Brain microvascular endothelial cell (primary cell): ENCODE results near the gene ITIH5.

Source experiments
- DNase-seq: peaks from one replicate; pipeline ENCODE4 v3.0.0-alpha.2; 2020
- H3K27ac ChIP-seq: fragments of 250-450 bp; sonication (Bioruptor Pico); 2 replicates; pipeline ENCODE4 v1.5.1; 2020; ENCODE audit warnings: mild to moderate bottlenecking, moderate library complexity
- H3K27me3 ChIP-seq: fragments of 250-450 bp; sonication (Bioruptor Pico); replicated peaks from 2 replicates; pipeline ENCODE4 v1.5.1; 2020; ENCODE audit warnings: mild to moderate bottlenecking
- H3K36me3 ChIP-seq: fragments of 250-450 bp; sonication (Bioruptor Pico); replicated peaks from 2 replicates; pipeline ENCODE4 v1.5.1; 2020; ENCODE audit warnings: mild to moderate bottlenecking
- H3K4me3 ChIP-seq: 2 replicates; pipeline ENCODE4 v1.5.1; 2011; ENCODE audit warnings: low read depth, mild to moderate bottlenecking, control low read depth, low read length, moderate library complexity
- in situ Hi-C: cut with HindIII; loops from 2 replicates; pipeline ENCODE4 v1.10.0; 2017; ENCODE audit warnings: low sequenced_read_pairs, low pct_ligation_motif_present
- TF ChIP-seq, protein P1 (sequence below): IDR thresholded peaks from 2 replicates; pipeline ENCODE4 v1.5.1; 2011; ENCODE audit warnings: low read depth, mild to moderate bottlenecking, moderate library complexity, low read length, control low read depth, inconsistent platforms; ENCODE audit errors: missing control alignments

The ITIH5 gene

DNA sequence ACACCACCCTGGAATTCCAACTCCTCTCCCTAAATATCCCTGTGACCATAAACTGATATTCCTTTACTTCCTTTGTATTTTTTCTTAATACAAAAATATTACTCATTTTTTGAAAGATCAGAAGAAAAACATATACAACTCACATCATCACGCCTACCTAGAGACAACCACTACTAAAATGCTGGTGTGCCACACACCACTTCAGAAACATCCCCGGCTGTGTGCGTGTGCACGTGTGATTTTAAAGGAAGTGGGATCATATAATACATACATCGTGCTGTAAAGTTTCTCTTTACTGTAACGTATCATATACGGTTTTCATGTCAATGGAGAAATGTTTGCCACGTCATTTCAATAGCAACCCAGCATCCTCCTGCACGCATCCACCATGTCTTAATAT lies 76.5 kb downstream of the ITIH5 start:
- no peak for DNase-seq
- H3K27me3 ChIP-seq: no peaks in the 10 kb centered on the region
- TF ChIP-seq, protein P1, sequence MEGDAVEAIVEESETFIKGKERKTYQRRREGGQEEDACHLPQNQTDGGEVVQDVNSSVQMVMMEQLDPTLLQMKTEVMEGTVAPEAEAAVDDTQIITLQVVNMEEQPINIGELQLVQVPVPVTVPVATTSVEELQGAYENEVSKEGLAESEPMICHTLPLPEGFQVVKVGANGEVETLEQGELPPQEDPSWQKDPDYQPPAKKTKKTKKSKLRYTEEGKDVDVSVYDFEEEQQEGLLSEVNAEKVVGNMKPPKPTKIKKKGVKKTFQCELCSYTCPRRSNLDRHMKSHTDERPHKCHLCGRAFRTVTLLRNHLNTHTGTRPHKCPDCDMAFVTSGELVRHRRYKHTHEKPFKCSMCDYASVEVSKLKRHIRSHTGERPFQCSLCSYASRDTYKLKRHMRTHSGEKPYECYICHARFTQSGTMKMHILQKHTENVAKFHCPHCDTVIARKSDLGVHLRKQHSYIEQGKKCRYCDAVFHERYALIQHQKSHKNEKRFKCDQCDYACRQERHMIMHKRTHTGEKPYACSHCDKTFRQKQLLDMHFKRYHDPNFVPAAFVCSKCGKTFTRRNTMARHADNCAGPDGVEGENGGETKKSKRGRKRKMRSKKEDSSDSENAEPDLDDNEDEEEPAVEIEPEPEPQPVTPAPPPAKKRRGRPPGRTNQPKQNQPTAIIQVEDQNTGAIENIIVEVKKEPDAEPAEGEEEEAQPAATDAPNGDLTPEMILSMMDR: no peak
- H3K36me3 ChIP-seq: no peaks in the 10 kb centered on the region
- no peak overlapping the region for H3K4me3 ChIP-seq
- H3K27ac ChIP-seq: no peak overlapping the region
- in situ Hi-C loops: no loop called here

DNA sequence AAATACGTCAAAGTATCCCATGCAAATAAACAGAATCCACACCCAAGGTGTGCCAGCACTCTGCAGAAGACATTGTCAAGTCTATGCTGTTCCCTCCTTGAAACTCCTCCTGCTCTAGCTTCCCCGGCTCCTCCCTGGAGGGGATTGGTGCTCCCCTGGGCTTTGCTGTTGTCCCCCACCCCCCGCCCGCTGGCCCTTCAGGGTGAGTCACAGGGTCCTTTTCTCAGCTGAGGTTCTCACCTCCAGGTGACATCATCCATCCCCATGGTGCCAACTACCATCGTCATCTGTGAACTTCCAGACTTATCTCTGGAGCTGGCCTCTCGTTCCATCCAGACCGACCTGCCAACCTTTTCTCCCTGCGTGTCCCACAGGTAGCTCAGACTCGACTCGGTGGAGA lies 77.0 kb downstream of the ITIH5 start:
- in situ Hi-C loops: no loop called here
- no peak overlapping the region for H3K27ac ChIP-seq
- no peaks in the 10 kb centered on the region for H3K36me3 ChIP-seq
- TF ChIP-seq, protein P1: no peak
- DNase-seq: no peak
- no peak overlapping the region for H3K4me3 ChIP-seq
- no peaks in the 10 kb centered on the region for H3K27me3 ChIP-seq

DNA sequence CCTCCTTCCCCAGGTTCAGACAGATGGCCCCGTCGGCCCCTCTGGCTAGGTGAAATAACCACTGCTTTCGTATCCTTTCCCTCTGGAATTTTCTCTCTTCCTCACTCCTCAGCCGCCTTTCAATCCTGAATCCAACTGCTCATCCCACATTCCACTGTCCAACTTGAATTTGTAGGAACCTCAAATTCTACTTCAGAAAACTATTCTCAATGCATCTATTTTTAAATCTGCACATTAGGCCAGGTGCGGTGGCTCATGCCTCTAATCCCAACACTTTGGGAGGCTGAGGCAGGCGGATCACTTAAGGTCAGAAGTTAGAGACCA lies 78.9 kb downstream of the ITIH5 start:
- in situ Hi-C loops: no loop called here
- no peak overlapping the region for H3K27ac ChIP-seq

DNA sequence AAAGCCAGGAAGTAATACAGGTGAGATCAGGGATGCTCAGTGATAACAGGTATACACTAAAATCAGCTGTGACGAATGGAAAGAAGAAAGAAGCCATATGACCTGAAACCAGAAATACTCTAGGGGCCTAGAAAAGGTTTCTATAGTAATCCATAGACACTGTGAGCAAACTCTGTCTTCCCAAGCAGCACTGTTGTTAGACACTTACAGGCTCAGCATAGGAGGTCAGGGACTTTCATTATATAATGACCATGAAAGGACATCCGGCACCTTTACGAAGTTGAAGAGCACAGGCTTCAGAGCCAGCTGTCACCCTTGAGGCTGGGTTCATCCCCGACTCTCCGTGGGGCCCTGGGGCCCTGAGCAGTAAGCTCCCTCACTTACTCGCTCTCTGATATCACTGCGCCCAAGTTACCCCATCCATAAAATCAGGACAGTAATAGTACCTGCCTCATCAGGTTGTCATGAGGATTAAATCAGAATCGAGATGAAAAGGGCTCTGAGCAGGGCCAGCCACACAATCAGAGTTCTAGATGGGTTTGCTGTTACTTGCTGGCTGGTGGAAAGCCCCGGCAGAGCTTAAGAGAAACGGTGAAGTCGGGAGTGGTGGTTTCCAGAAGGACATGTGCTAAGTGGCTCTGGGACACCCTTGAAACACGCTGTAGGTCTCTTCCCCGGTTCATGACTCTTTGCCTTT lies 79.5 kb downstream of the ITIH5 start:
- in situ Hi-C loops: no loop called here
- no peak overlapping the region for H3K4me3 ChIP-seq

More for the DNA sequence above, 78.9 kb downstream of the ITIH5 start:
- TF ChIP-seq, protein P1: no peak
- H3K27me3 ChIP-seq: no peaks in the 10 kb centered on the region
- no peaks in the 10 kb centered on the region for H3K36me3 ChIP-seq
- DNase-seq: no peak
- no peak overlapping the region for H3K4me3 ChIP-seq

DNA sequence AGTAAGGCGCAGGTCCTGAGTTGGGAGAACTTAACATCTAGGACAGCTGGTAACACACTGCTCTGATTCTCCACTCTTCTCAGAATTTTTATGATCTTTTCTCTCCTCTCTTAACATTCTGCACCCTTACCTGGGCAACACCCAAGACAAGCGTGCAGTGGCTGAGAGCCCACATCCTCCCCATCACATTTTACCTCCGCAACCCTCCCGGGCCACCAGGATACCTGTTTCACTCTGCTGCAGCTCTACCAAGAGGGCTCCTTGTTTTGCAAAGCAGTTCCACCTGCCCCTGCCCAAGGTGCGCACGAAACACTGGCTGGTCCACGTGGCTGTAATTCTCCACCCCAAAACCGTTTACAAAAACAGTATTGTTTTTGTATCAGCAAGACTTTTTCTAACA lies 81.5 kb downstream of the ITIH5 start:
- Histone ChIP-seq H3K36me3 (no peaks in the 10 kb centered on the region), H3K27ac (no peak overlapping the region), H3K4me3 (no peak overlapping the region), H3K27me3 (no peaks in the 10 kb centered on the region)
- DNase-seq: no peak
- in situ Hi-C loops: no loop called here
- TF ChIP-seq, protein P1: no peak

More for the DNA sequence above, 79.5 kb downstream of the ITIH5 start:
- Histone ChIP-seq H3K27ac (no peak overlapping the region), H3K36me3 (no peaks in the 10 kb centered on the region), H3K27me3 (no peaks in the 10 kb centered on the region)
- no peak for DNase-seq
- TF ChIP-seq, protein P1: no peak

DNA sequence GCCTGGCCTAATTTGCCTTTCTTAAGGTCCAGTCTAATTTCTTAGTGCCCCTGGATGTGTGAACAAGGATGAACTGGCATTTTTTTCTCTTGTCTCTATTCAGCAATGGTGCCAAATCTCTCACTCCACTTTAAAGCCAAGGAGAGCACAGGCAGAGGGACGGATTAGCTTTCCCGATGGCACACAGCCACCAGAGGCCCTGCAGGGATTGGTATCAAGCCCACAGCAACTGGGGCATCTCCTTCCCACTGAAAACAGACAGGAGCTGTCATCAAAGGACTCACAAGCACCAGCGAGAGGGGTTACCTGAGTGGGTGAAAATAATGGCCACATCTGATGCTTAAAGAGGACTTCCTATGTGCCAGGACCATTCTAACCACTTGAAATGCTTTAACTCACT lies 83.1 kb downstream of the ITIH5 start:
- in situ Hi-C loops: no loop called here
- TF ChIP-seq, protein P1: no peak

More for the DNA sequence above, 83.1 kb downstream of the ITIH5 start:
- no peaks in the 10 kb centered on the region for H3K36me3 ChIP-seq
- no peak overlapping the region for H3K4me3 ChIP-seq
- DNase-seq: no peak
- no peaks in the 10 kb centered on the region for H3K27me3 ChIP-seq
- H3K27ac ChIP-seq: no peak overlapping the region
